Skeletal muscle satellite cell (primary cell): Measurements from ENCODE around the gene LTBP2.

Source experiments
- H3K27me3 ChIP-seq: 2 replicates; pipeline ENCODE4 v1.7.0; 2013; ENCODE audit warnings: low read length; ENCODE audit not compliant: control insufficient read depth, insufficient read depth
- H3K36me3 ChIP-seq: 2 replicates; pipeline ENCODE4 v1.7.0; 2013; ENCODE audit warnings: mild to moderate bottlenecking, control low read depth, low read length; ENCODE audit not compliant: insufficient read depth
- H3K4me1 ChIP-seq: 2 replicates; pipeline ENCODE4 v1.7.0; 2013; ENCODE audit warnings: low read length; ENCODE audit not compliant: control insufficient read depth, insufficient read depth
- H3K4me2 ChIP-seq: 2 replicates; pipeline ENCODE4 v1.7.0; 2013; ENCODE audit warnings: mild to moderate bottlenecking, low read length
- H3K4me3 ChIP-seq: 2 replicates; pipeline ENCODE4 v1.7.0; 2013; ENCODE audit warnings: low read length
- H3K9ac ChIP-seq: 2 replicates; pipeline ENCODE4 v1.7.0; 2013; ENCODE audit warnings: mild to moderate bottlenecking, low read depth, low read length, moderate library complexity
- H3K9me3 ChIP-seq: replicated peaks from 2 replicates; pipeline ENCODE4 v1.7.0; 2013; ENCODE audit warnings: mild to moderate bottlenecking, control low read depth, low read length

LTBP2 gene

GRCh38 chr14:74516451-74517160 is 95.4 kb downstream of the LTBP2 start:
- Histone ChIP-seq H3K4me1 (peaks cover 36% of the 10 kb centered on the region), H3K9me3 (no peaks in the 10 kb centered on the region), H3K36me3 (peaks cover 91% of the 10 kb centered on the region), H3K4me2 (no peak overlapping the region), H3K27me3 (no peaks in the 10 kb centered on the region), H3K9ac (no peak overlapping the region), H3K4me3 (no peak overlapping the region)

DNA sequence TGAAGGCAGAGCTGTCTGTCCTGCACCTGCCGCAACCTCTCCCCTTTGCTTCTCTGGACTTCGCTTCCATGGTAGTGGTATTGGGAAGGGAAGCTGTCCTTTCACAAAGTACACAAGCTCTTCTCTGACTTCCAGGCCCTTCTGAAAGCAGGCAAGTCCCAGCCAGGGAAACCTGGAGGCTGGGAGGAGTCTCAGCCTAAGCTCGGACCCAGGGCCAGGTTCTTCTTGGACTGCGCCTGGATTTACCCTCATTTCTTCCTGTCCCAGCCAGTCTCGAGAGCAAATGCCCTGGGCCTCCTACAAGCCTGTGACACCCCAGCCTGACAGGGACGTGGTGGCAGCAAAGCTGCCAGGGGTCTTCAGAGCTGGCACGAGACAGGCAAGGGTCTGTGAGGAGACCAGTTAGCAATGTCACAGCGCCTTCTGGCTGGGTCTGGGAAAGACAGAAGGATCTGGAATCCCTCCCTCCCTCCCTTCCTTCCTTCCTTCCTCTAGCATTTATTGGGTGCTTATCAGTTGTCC is 96.1 kb downstream of the LTBP2 start:
- H3K4me1 ChIP-seq, result peaks cover 43% of the 10 kb centered on the region
- no peak overlapping the region for H3K4me2 ChIP-seq

DNA sequence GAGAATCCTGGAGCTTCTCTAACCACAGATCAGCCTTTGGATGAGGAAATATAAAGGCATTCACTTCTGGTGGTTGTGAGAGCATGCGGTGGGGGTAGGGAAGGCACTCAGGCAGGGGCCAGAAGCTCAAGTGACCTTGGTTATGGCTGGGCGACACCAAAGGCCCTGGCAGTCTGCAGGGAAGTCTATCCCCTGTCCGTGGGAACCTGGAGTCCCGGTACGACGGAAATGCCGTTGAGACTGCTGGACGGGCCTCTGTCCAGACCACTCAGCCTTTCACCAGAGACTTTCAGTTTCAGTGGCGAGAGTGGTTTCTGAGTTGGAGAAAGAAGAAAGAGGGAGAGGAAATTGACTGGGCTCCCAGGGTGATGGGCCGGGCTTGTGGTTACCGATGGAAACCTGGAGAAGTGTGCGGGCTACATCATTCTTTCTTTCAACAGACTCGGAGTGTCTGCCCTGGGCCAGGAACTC is 97.5 kb downstream of the LTBP2 start:
- Histone ChIP-seq H3K4me3 (no peak overlapping the region), H3K4me2 (peak overlapping the region; percentile 22), H3K27me3 (no peaks in the 10 kb centered on the region), H3K9ac (no peak overlapping the region), H3K9me3 (no peaks in the 10 kb centered on the region), H3K4me1 (peaks cover 54% of the 10 kb centered on the region), H3K36me3 (peaks cover 92% of the 10 kb centered on the region)

More for the DNA sequence above, 96.1 kb downstream of the LTBP2 start:
- no peaks in the 10 kb centered on the region for H3K27me3 ChIP-seq
- H3K4me3 ChIP-seq, result no peak overlapping the region
- H3K9me3 ChIP-seq, result no peaks in the 10 kb centered on the region
- peaks cover 91% of the 10 kb centered on the region for H3K36me3 ChIP-seq
- H3K9ac ChIP-seq, result no peak overlapping the region

GRCh38 chr14:74511966-74512830 is 99.8 kb downstream of the LTBP2 start:
- Histone ChIP-seq H3K9me3 (no peaks in the 10 kb centered on the region), H3K4me3 (no peak overlapping the region), H3K27me3 (no peaks in the 10 kb centered on the region), H3K4me1 (peaks cover 54% of the 10 kb centered on the region), H3K36me3 (peaks cover 94% of the 10 kb centered on the region), H3K4me2 (no peak overlapping the region), H3K9ac (no peak overlapping the region)

GRCh38 chr14:74510959-74511409 is 101.1 kb downstream of the LTBP2 start:
- no peaks in the 10 kb centered on the region for H3K9me3 ChIP-seq
- no peaks in the 10 kb centered on the region for H3K27me3 ChIP-seq
- H3K4me2 ChIP-seq, result peak overlapping the region; percentile 53
- H3K36me3 ChIP-seq, result peaks cover 94% of the 10 kb centered on the region
- H3K9ac ChIP-seq, result peak overlapping the region; percentile 49
- peak overlapping the region; percentile 1 for H3K4me3 ChIP-seq
- H3K4me1 ChIP-seq, result peaks cover 48% of the 10 kb centered on the region

DNA sequence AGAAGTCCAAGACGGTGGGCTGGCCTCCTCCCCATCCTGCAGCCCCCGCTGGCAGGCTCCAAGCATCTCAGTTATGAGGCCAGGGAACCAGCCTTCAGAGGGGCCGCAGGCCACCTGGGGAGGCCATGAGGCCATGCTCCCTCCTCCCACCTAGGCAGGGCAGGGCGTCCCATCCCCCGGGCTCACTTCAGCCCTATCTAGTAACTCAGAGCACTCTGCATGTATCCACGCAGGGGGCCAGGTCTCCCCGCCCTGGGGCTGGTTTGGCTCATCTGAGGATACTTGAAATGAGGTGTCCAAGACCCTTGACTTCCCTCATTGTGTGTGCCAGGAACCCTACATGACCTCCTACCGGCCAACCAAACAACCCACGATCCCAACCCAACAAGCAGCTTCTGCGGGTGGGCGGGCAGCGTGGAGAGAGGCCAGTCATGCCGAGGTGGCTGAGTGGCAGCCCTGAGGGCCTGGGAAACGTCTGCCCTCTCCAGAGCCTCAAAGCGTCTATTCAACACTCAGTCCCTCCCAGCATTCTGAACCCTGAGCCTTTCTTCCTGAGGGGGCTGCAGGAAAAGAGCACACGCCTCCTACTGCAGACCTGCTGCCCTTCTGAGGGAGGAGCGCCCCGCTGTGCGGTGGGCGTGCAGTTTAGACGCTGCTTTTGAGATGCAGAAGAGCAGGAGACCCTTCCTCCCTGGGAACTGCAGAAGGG is 101.7 kb downstream of the LTBP2 start:
- Histone ChIP-seq H3K4me2 (peak overlapping the region; percentile 53), H3K4me1 (peaks cover 48% of the 10 kb centered on the region), H3K9me3 (no peaks in the 10 kb centered on the region), H3K4me3 (no peak overlapping the region), H3K9ac (peak overlapping the region; percentile 49), H3K36me3 (peaks cover 94% of the 10 kb centered on the region), H3K27me3 (no peaks in the 10 kb centered on the region)

GRCh38 chr14:74509587-74510222 is 102.3 kb downstream of the LTBP2 start:
- Histone ChIP-seq H3K4me3 (no peak overlapping the region), H3K9me3 (no peaks in the 10 kb centered on the region), H3K9ac (no peak overlapping the region), H3K4me1 (peaks cover 44% of the 10 kb centered on the region), H3K36me3 (peaks cover 95% of the 10 kb centered on the region), H3K27me3 (no peaks in the 10 kb centered on the region), H3K4me2 (no peak overlapping the region)

DNA sequence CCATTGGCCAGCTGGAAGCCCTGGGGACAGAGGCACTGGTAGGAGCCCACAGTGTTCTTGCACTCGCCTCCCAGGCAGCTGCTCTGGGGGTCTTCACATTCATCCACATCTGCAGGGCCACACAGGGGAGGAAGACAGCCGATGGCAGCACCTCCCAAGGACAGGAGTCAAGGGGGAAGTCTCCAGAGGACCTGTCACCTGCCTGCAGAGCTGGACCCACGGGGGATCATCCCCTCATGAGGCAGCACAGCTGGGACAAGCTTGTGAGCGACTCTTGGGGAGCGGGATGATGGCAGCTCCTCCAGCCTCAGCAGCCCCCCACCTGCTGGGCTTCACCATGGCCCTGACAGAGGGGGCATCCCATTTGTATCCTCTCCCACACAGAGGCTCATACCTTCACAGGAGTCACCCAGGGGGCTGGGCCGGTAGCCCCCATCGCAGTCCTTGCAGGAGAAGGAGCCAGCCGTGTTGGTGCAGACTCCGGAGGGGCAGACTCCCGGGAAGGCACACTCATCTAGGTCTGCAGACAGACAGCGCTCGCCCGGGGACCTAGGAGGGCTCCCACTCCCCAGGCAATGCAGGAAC is 103.1 kb downstream of the LTBP2 start:
- Histone ChIP-seq H3K4me1 (peaks cover 36% of the 10 kb centered on the region), H3K27me3 (no peaks in the 10 kb centered on the region)

DNA sequence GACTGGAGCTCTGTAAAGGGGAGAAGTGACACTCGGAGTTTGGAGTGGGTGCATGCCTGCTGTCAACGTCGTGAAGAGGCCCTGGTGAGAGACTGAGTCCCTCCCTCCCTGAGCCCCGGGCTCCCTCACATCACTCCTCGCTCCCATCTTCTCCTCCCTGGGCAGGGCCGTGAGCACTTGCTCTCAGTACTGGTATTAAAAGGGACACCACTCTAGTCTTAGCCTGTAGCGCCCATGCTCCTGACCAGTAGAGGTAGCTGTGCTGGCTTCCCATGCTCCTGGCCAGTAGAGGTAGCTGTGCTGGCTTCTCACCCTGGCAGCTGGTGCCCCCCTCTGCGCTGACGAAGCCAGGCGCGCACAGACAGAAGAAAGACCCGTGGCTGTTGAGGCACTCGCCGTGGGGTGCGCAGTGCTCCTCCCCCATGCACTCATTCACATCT is 103.7 kb downstream of the LTBP2 start:
- H3K4me1 ChIP-seq, result peaks cover 33% of the 10 kb centered on the region
- H3K4me3 ChIP-seq, result no peak overlapping the region
- no peak overlapping the region for H3K9ac ChIP-seq
- H3K27me3 ChIP-seq, result no peaks in the 10 kb centered on the region
- H3K4me2 ChIP-seq, result no peak overlapping the region
- peaks cover 96% of the 10 kb centered on the region for H3K36me3 ChIP-seq
- no peaks in the 10 kb centered on the region for H3K9me3 ChIP-seq

More for the DNA sequence above, 103.1 kb downstream of the LTBP2 start:
- Histone ChIP-seq H3K9me3 (no peaks in the 10 kb centered on the region), H3K4me3 (no peak overlapping the region), H3K4me2 (no peak overlapping the region), H3K36me3 (peaks cover 95% of the 10 kb centered on the region), H3K9ac (no peak overlapping the region)

DNA sequence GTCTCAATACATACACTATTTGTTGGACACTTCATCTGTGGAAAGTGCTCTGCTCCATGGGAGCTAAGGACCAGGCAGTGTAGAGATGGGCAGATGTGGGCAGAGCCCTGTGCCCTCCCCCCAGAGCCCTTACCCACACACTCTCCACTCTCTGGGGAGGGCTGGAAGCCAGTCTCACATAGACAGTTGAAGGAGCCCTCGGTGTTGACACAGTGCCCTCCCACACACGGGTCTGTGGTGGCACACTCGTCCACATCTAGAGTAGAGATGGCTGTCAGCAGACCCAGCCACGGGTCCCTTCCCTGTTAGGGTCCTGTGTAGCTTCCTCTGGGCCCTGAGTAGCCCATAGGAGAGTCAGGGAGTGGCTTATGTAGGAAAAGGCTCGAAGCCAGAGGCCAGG is 104.2 kb downstream of the LTBP2 start:
- Histone ChIP-seq H3K4me3 (no peak overlapping the region), H3K9ac (no peak overlapping the region), H3K27me3 (no peaks in the 10 kb centered on the region), H3K36me3 (peaks cover 96% of the 10 kb centered on the region), H3K9me3 (no peaks in the 10 kb centered on the region), H3K4me1 (peaks cover 30% of the 10 kb centered on the region), H3K4me2 (no peak overlapping the region)
